Esophagus muscularis mucosa (tissue), 4 donors: ENCODE data around the gene GORASP2. TPM values are rescaled to one million over a fixed set of nuclear protein-coding genes. Genes with fewer than 3 reads are reported as not detected.

Source experiments
- DNase-seq: peaks from one replicate; pipeline ENCODE4 v3.0.0-alpha.2; 2017; ENCODE audit errors: extremely low spot score
- H3K27ac ChIP-seq, 4 donors: fragments of 200-600 bp; sonication (generic); replicated peaks in 1 of 4; 1 replicate in 3 of 4; 2 replicates in 1 of 4; pipeline ENCODE4 v1.5.1; 2016 to 2019; ENCODE audit warnings: mild to moderate bottlenecking in 1 of 4
- H3K27me3 ChIP-seq, 4 donors: fragments of 200-600 bp; sonication (generic); one replicate each; pipeline versions ENCODE4 v1.5.1 to v1.6.0; 2016 to 2019
- H3K36me3 ChIP-seq, 4 donors: fragments of 200-600 bp; sonication (generic); one replicate each; pipeline ENCODE4 v1.5.1; 2016 to 2019
- H3K4me1 ChIP-seq, 4 donors: fragments of 200-600 bp; sonication (generic); one replicate each; pipeline ENCODE4 v1.5.1; 2016 to 2019
- H3K4me3 ChIP-seq, 4 donors: fragments of 200-600 bp; sonication (generic); 1 replicate in 2 of 4; 2 replicates in 2 of 4; pipeline ENCODE4 v1.5.1; 2016 to 2019; ENCODE audit warnings: mild to moderate bottlenecking in 4 of 4, moderate library complexity in 1 of 4
- H3K9me3 ChIP-seq, 4 donors: fragments of 200-600 bp; sonication (generic); 1 replicate in 3 of 4; 2 replicates in 1 of 4; pipeline ENCODE4 v1.5.1; 2016 to 2019
- CTCF ChIP-seq, 3 experiments: fragments of 200-600 bp in 2 of 3; fragments of 450-650 bp in 1 of 3; sonication (generic) in 2 of 3; IDR thresholded peaks; one replicate each; pipeline ENCODE4 v1.5.1; 2017 to 2019; ENCODE audit warnings: antibody characterized with exemption in 3 of 3, mild to moderate bottlenecking in 2 of 3, moderate library complexity in 1 of 3
- EP300 ChIP-seq: sonication (generic); formaldehyde crosslinking; IDR thresholded peaks from one replicate; pipeline ENCODE4 v1.6.1; 2017; ENCODE audit warnings: antibody characterized with exemption
- POLR2A ChIP-seq: fragments of 450-650 bp; IDR thresholded peaks from one replicate; pipeline ENCODE4 v1.6.1; 2017; ENCODE audit warnings: antibody characterized with exemption, moderate library complexity, mild to moderate bottlenecking, low read depth
- POLR2AphosphoS5 ChIP-seq, 2 donors: sonication (generic); formaldehyde crosslinking; IDR thresholded peaks; one replicate each; pipeline ENCODE4 v1.6.1; 2017; ENCODE audit warnings: antibody characterized with exemption in 2 of 2
- WGBS: methylation state at CpG from one replicate; pipeline ENCODE4 v1.1.5; 2018; 5-methylcytosine and 5-hydroxymethylcytosine counted together
- intact Hi-C: fragments of 100-400 bp; cut with DNase I; formaldehyde crosslinking; loops from one replicate; pipeline ENCODE4 v1.15.1; 2023
- total RNA-seq, 4 donors: library from RNA; depleted of rRNA; stranded (reverse); fragments of >200 nt; gene quantifications; one replicate each; pipeline versions ENCODE4 v1.1.0 to v1.2.1, GENCODE V29; 2016

Gene GORASP2
- total RNA-seq, 4 donors from 2014 or later, result 32.6 to 54.0 (median 42.1) TPM

- TF ChIP-seq POLR2AphosphoS5 (IDR thresholded peaks at IDR 0.05), result no peak
- no peak for TF ChIP-seq EP300
- TF ChIP-seq POLR2A, result no peak
- TF ChIP-seq CTCF (IDR thresholded peaks at IDR 0.05), result no peak
- H3K4me1 ChIP-seq, result no peaks in the 10 kb centered on the region
- intact Hi-C loops, result no loop called here
- H3K36me3 ChIP-seq, result peaks cover 14 to 72% (median 31%) of the 10 kb centered on the region in 4 donors
- no peak overlapping the region for H3K4me3 ChIP-seq
- 56% methylated on average over 2 of the region's 2 CpGs for WGBS
- H3K27me3 ChIP-seq, result no peaks in the 10 kb centered on the region
- DNase-seq, result no peak
- no peak overlapping the region for H3K27ac ChIP-seq
- H3K9me3 ChIP-seq, result no peaks in the 10 kb centered on the region
Observed at GRCh38 chr2:171008550-171009205, 79.6 kb downstream of the GORASP2 start.

- 93% methylated on average over 4 of the region's 4 CpGs for WGBS
- peaks cover 14 to 71% (median 29%) of the 10 kb centered on the region in 4 donors for H3K36me3 ChIP-seq
- intact Hi-C loops, result no loop called here
- TF ChIP-seq POLR2A (no peak), EP300 (no peak), CTCF (IDR thresholded peaks at IDR 0.05) (no peak), POLR2AphosphoS5 (IDR thresholded peaks at IDR 0.05) (no peak)
- no peaks in the 10 kb centered on the region for H3K4me1 ChIP-seq
- no peak overlapping the region for H3K4me3 ChIP-seq
- H3K9me3 ChIP-seq, result no peaks in the 10 kb centered on the region
- no peak overlapping the region for H3K27ac ChIP-seq
- DNase-seq, result no peak
- no peaks in the 10 kb centered on the region for H3K27me3 ChIP-seq
Observed at GRCh38 chr2:171009386-171009785, 80.3 kb downstream of the GORASP2 start.

DNA sequence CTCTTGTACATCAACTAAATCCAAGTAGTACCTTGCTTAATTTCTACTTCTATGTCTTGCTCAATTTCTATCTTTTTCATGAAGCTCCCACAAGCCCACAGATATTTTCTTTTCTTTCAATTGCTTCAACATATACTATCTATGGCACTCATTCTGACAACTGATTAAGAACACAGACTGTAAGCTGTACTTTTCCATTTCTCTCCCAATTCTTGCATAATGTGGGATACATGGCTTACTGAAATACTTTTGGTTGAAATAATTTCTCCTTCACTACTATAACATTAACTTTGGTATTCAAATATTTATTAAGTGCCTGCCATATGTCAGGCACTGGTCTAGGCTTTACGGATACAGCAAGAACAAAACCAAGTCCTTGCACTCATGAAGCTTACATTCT is 84.8 kb downstream of the GORASP2 start:
- no peak for DNase-seq
- Histone ChIP-seq H3K27me3 (no peaks in the 10 kb centered on the region), H3K4me1 (no peaks in the 10 kb centered on the region), H3K36me3 (peaks cover 0 to 53% (median 16%) of the 10 kb centered on the region in 4 donors), H3K9me3 (no peaks in the 10 kb centered on the region), H3K4me3 (no peak overlapping the region), H3K27ac (no peak overlapping the region)
- intact Hi-C loops, result no loop called here
- WGBS, result 97% methylated on average over 1 of the region's 1 CpG
- TF ChIP-seq POLR2A (no peak), EP300 (no peak), POLR2AphosphoS5 (IDR thresholded peaks at IDR 0.05) (no peak), CTCF (IDR thresholded peaks at IDR 0.05) (no peak)

DNA sequence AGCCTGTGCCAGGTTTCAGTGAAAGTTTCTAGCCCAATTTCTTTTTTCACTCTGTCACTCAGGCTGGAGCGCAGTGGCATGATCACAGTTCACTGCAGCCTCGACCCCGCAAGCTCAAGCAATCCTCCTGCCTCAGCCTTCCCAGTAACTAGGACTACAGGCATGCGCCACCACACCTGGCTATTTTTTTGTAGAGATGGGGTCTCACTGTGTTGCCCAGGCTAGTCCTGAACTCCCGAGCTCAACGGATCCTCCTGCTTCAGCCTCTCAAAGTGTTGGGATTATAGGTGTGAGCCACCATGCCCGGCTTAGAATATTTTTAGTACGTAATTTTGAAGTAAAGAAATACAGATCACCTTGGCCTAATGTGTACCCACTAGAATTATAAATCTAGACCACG is 87.1 kb downstream of the GORASP2 start:
- no peak overlapping the region for H3K4me3 ChIP-seq
- TF ChIP-seq EP300, result no peak
- TF ChIP-seq CTCF (IDR thresholded peaks at IDR 0.05), result no peak
- TF ChIP-seq POLR2AphosphoS5 (IDR thresholded peaks at IDR 0.05), result no peak
- no peak for TF ChIP-seq POLR2A
- no peaks in the 10 kb centered on the region for H3K9me3 ChIP-seq
- no peaks in the 10 kb centered on the region for H3K27me3 ChIP-seq
- H3K36me3 ChIP-seq, result peaks cover 0 to 42% (median 12%) of the 10 kb centered on the region in 4 donors
- no peak for DNase-seq
- H3K27ac ChIP-seq, result no peak overlapping the region
- no peaks in the 10 kb centered on the region for H3K4me1 ChIP-seq
- WGBS, result 88% methylated on average over 9 of the region's 9 CpGs
- intact Hi-C loops, result no loop called here

Other genes with a start within 250 kb of the GORASP2 start
- under 1 TPM in 2 of 4 donors, not detected in 2; 0.32 to 0.63 TPM for gene SP5, start 213.9 kb upstream of the GORASP2 start, total RNA-seq
- gene ERICH2, start 158.9 kb upstream of the GORASP2 start, total RNA-seq, result 1 to 10 TPM in 1 of 4 donors, not detected in 3; 1.7 TPM
- gene GAD1, start 112.4 kb upstream of the GORASP2 start, total RNA-seq, result not detected
- 10 to 100 TPM; 27.9 to 46.1 (median 34.0) TPM for gene TLK1, start 231.6 kb downstream of the GORASP2 start, total RNA-seq